Stimulated activated CD8-positive, alpha-beta memory T cell treated with anti-CD3 and anti-CD28 coated beads, Interleukin-7, amount 100 ng/mL, for 1 hour (primary cell): ENCODE data around the gene WHRN.
A peak's percentile ranks its signal among the peaks of the same experiment; 100 is the strongest.

Experiments used
- DNase-seq, 2 donors: peaks; one replicate each; pipeline ENCODE4 v3.0.0-alpha.2; 2020; ENCODE audit warnings: low read depth in 2 of 2

WHRN gene

GRCh38 chr9:114397848-114398605 lies 107.2 kb downstream of the WHRN start:
- DNase-seq = peak; percentile 86 to 95

GRCh38 chr9:114397219-114397847 lies 107.9 kb downstream of the WHRN start:
- DNase-seq = no peak

GRCh38 chr9:114396558-114397218 lies 108.6 kb downstream of the WHRN start:
- DNase-seq = no peak

- DNase-seq = no peak
These were observed 109.5 kb downstream of the WHRN start for GRCh38 chr9:114395768-114396167.

GRCh38 chr9:114395334-114395617 lies 110.0 kb downstream of the WHRN start:
- DNase-seq = no peak

- DNase-seq = no peak
These were observed 110.5 kb downstream of the WHRN start for GRCh38 chr9:114394523-114395333.

GRCh38 chr9:114392749-114393112 lies 112.5 kb downstream of the WHRN start:
- DNase-seq = no peak

- DNase-seq = no peak
These were observed 114.3 kb downstream of the WHRN start for GRCh38 chr9:114390952-114391351.

- DNase-seq = no peak
These were observed 115.5 kb downstream of the WHRN start for GRCh38 chr9:114389612-114390368.

- no peak for DNase-seq
These were observed 116.4 kb downstream of the WHRN start for GRCh38 chr9:114388764-114389375.

- DNase-seq = no peak
These were observed 117.0 kb downstream of the WHRN start for GRCh38 chr9:114388357-114388682.

- peak; percentile 68 to 69 for DNase-seq
These were observed 117.5 kb downstream of the WHRN start, which contains the start of gene AKNA for GRCh38 chr9:114387680-114388356. AKNA (minus strand) TSS chr9:114387982; CDS start chr9:114381333, 6,649 bp downstream.

- DNase-seq = no peak
These were observed 118.2 kb downstream of the WHRN start for GRCh38 chr9:114386886-114387679.

- no peak for DNase-seq
These were observed 118.8 kb downstream of the WHRN start for GRCh38 chr9:114386361-114386885.

GRCh38 chr9:114385397-114386181 lies 119.7 kb downstream of the WHRN start:
- peak; percentile 68 to 69 for DNase-seq

- no peak for DNase-seq
These were observed 120.4 kb downstream of the WHRN start for GRCh38 chr9:114384836-114385396.

- DNase-seq = no peak
These were observed 120.9 kb downstream of the WHRN start for GRCh38 chr9:114384341-114384740.

- no peak for DNase-seq
These were observed 121.6 kb downstream of the WHRN start for GRCh38 chr9:114383521-114384231.
